Cortex of kidney (tissue), 1 donor: ENCODE measurements around the gene MYEOV.

Experiments
- DNase-seq: peaks from one replicate; lab custom pipeline; 2025; lab: John Stamatoyannopoulos, UW

The MYEOV gene

GRCh38 chr11:69317401-69318092, 23.6 kb downstream of the MYEOV start:
- no peak for DNase-seq

GRCh38 chr11:69318093-69318420, 24.1 kb downstream of the MYEOV start:
- no peak for DNase-seq

GRCh38 chr11:69319255-69320106, 25.5 kb downstream of the MYEOV start:
- DNase-seq = no peak

GRCh38 chr11:69320326-69320725, 26.4 kb downstream of the MYEOV start:
- no peak for DNase-seq

- DNase-seq = no peak
Observed at GRCh38 chr11:69320756-69321741, 27.1 kb downstream of the MYEOV start.

GRCh38 chr11:69321877-69322361, 28.0 kb downstream of the MYEOV start:
- no peak for DNase-seq

- DNase-seq = no peak
Observed at GRCh38 chr11:69325446-69325845, 31.5 kb downstream of the MYEOV start.

- no peak for DNase-seq
Observed at GRCh38 chr11:69326622-69327219, 32.8 kb downstream of the MYEOV start.

GRCh38 chr11:69327741-69328191, 33.8 kb downstream of the MYEOV start:
- DNase-seq = no peak

GRCh38 chr11:69328231-69328630, 34.3 kb downstream of the MYEOV start:
- no peak for DNase-seq

- DNase-seq = no peak
Observed at GRCh38 chr11:69329581-69329980, 35.6 kb downstream of the MYEOV start.

- DNase-seq = no peak
Observed at GRCh38 chr11:69330330-69330729, 36.4 kb downstream of the MYEOV start.

GRCh38 chr11:69333149-69333710, 39.3 kb downstream of the MYEOV start:
- no peak for DNase-seq

- no peak for DNase-seq
Observed at GRCh38 chr11:69333879-69334278, 39.9 kb downstream of the MYEOV start.

- no peak for DNase-seq
Observed at GRCh38 chr11:69335007-69335780, 41.2 kb downstream of the MYEOV start.

- no peak for DNase-seq
Observed at GRCh38 chr11:69335781-69336405, 41.9 kb downstream of the MYEOV start.

- no peak for DNase-seq
Observed at GRCh38 chr11:69337211-69337721, 43.3 kb downstream of the MYEOV start.

GRCh38 chr11:69339041-69339733, 45.2 kb downstream of the MYEOV start:
- DNase-seq = no peak

GRCh38 chr11:69339983-69340565, 46.1 kb downstream of the MYEOV start:
- DNase-seq = no peak
